ENCODE results near the gene LUC7L3.

Gene LUC7L3

DNA sequence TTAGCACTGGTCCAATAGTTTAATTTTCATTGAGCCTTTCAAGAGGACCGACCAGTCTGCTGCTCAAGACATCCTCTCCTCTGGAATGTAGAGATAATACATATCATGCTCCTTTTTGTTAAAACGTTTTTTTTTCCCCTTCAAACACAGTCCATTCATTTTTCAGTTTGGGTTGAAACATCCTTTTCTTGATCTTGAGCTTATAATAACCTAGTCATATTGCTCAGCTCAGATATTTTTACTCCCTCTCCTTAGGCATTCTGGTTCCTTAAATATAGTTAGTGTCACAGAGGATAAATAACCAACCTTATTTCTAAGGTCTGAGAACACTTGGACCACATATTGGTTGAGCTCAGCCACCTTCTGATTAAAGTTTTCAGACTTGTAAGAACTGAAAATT, 35.1 kb downstream of the LUC7L3 start:
- Histone ChIP-seq H3K9ac (ENCODE audit: insufficient read length, low read depth) (no peak overlapping the region), H3K36me3 (ENCODE audit: insufficient read depth, insufficient read length, low read length) (peaks cover 63% of the 10 kb centered on the region), H3K9me3 (ENCODE audit: insufficient read depth, low read length) (no peaks in the 10 kb centered on the region), H3K4me3 (ENCODE audit: insufficient read length, low read depth) (no peak overlapping the region), H3K27me3 (ENCODE audit: insufficient read depth, insufficient read length) (no peaks in the 10 kb centered on the region), H3K4me1 (ENCODE audit: insufficient read depth, insufficient read length) (peaks cover 6% of the 10 kb centered on the region)
- no peak for DNase-seq (ENCODE audit: low read depth, low spot score)
- TF ChIP-seq YY1 (IDR thresholded peaks at IDR 0.05; ENCODE audit: insufficient read depth, insufficient read length) (no peak), SUZ12 (IDR thresholded peaks at IDR 0.05; ENCODE audit: extremely low read depth, insufficient read depth, insufficient read length) (no peak), ZNF274 (IDR thresholded peaks at IDR 0.05; ENCODE audit: low read depth, low read length) (no peak)

GRCh38 chr17:50758524-50758923, 39.1 kb downstream of the LUC7L3 start:
- no peak for DNase-seq (ENCODE audit: low read depth, low spot score)
- H3K4me1 ChIP-seq (ENCODE audit: insufficient read depth, insufficient read length): peaks cover 6% of the 10 kb centered on the region
- no peaks in the 10 kb centered on the region for H3K27me3 ChIP-seq (ENCODE audit: insufficient read depth, insufficient read length)
- H3K36me3 ChIP-seq (ENCODE audit: insufficient read depth, insufficient read length, low read length): peaks cover 23% of the 10 kb centered on the region
- H3K9me3 ChIP-seq (ENCODE audit: insufficient read depth, low read length): no peaks in the 10 kb centered on the region
- no peak overlapping the region for H3K4me3 ChIP-seq (ENCODE audit: insufficient read length, low read depth)
- TF ChIP-seq ZNF274 (IDR thresholded peaks at IDR 0.05; ENCODE audit: low read depth, low read length) (no peak), YY1 (IDR thresholded peaks at IDR 0.05; ENCODE audit: insufficient read depth, insufficient read length) (no peak), SUZ12 (IDR thresholded peaks at IDR 0.05; ENCODE audit: extremely low read depth, insufficient read depth, insufficient read length) (no peak)
- no peak overlapping the region for H3K9ac ChIP-seq (ENCODE audit: insufficient read length, low read depth)

DNA sequence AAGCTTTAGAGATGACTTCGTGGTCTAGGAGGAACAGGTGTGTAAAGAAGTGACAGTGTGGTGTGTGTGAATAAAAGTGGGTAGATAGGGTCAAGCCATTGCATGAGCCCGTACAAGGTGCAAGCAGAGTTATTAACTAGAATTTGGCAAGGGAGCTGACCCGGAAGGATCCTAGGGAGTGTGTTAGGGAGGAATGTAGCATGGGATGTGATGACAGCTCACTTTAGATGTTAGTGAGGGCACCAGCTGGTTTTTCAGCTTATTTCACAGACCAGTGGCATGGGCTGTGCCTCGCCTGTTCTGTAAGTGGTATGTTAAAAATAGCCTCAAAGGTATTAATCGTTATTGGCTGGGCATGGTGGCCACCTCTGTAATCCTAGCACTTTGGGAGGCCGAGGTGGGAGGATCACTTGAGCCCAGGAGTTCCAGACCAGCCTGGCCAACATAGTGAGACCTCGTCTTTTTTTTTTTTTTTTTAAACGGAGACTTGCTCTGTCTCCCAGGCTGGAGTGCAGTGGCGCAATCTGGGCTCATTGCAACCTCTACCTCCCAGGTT, 39.7 kb downstream of the LUC7L3 start:
- Histone ChIP-seq H3K9me3 (ENCODE audit: insufficient read depth, low read length) (no peaks in the 10 kb centered on the region), H3K9ac (ENCODE audit: insufficient read length, low read depth) (no peak overlapping the region), H3K4me3 (ENCODE audit: insufficient read length, low read depth) (no peak overlapping the region), H3K27me3 (ENCODE audit: insufficient read depth, insufficient read length) (no peaks in the 10 kb centered on the region), H3K4me1 (ENCODE audit: insufficient read depth, insufficient read length) (peaks cover 6% of the 10 kb centered on the region), H3K36me3 (ENCODE audit: insufficient read depth, insufficient read length, low read length) (peaks cover 18% of the 10 kb centered on the region)
- TF ChIP-seq YY1 (IDR thresholded peaks at IDR 0.05; ENCODE audit: insufficient read depth, insufficient read length) (no peak), SUZ12 (IDR thresholded peaks at IDR 0.05; ENCODE audit: extremely low read depth, insufficient read depth, insufficient read length) (no peak), ZNF274 (IDR thresholded peaks at IDR 0.05; ENCODE audit: low read depth, low read length) (no peak)
- DNase-seq (ENCODE audit: low read depth, low spot score): no peak

DNA sequence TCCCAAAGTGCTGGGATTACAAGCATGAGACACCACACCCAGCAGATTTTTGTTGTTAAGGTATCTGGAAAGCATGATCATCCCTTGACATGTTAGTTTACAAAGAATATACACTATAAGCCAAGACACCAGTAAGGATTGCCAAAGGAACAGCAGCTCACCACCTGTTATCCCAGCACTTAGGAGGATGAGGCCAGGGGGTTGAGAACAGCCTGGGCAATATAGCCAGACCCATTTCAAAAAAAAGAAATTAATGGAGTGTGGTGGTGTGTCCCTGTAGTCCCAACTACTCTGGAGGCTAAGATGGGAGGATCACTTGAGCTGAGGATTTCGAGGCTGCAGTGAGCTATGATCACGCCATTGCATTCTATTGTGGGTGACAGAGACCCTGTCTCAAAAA, 42.8 kb downstream of the LUC7L3 start:
- Histone ChIP-seq H3K36me3 (ENCODE audit: insufficient read depth, insufficient read length, low read length) (no peaks in the 10 kb centered on the region), H3K4me3 (ENCODE audit: insufficient read length, low read depth) (no peak overlapping the region), H3K9ac (ENCODE audit: insufficient read length, low read depth) (no peak overlapping the region), H3K27me3 (ENCODE audit: insufficient read depth, insufficient read length) (no peaks in the 10 kb centered on the region), H3K4me1 (ENCODE audit: insufficient read depth, insufficient read length) (no peaks in the 10 kb centered on the region), H3K9me3 (ENCODE audit: insufficient read depth, low read length) (no peaks in the 10 kb centered on the region)
- TF ChIP-seq ZNF274 (IDR thresholded peaks at IDR 0.05; ENCODE audit: low read depth, low read length): no peak
- no peak for TF ChIP-seq SUZ12 (IDR thresholded peaks at IDR 0.05; ENCODE audit: extremely low read depth, insufficient read depth, insufficient read length)
- no peak for TF ChIP-seq YY1 (IDR thresholded peaks at IDR 0.05; ENCODE audit: insufficient read depth, insufficient read length)
- no peak for DNase-seq (ENCODE audit: low read depth, low spot score)

DNA sequence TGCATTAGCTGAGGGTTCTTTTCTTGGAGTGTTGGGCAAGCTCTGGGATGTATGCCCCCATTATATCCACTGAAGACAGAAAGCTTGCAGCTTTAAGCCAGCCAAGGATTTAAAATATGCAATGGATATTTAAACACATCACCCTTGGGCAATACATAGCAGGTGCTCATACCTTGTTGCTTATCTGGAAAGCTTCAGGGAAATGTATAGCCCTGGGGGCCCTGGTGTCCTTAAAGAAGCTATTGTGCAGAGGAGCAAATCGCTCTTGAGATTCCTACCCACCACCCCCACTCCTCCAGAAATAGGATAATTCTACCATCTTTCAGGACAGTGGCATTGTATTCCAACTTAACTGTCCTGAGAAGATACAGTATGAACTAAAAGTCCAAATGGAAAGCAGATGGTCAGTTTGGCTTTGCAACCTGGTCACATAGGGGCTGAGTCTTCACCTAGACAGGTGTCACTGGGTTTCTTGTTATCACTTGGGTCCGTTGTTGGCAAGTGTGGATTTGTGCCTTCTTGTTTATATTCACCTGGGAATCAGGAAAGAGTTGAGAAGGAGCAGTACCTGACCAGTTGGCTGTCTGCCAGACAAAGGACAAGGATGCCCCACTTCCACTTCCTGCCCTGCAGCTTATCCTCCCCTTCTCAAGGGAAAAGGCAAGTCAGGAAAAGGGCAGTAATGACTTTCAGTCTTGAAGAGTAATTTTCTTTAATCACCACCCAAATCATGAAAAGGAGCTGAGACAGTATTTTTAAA, 44.5 kb downstream of the LUC7L3 start:
- Histone ChIP-seq H3K4me3 (ENCODE audit: insufficient read length, low read depth) (no peak overlapping the region), H3K4me1 (ENCODE audit: insufficient read depth, insufficient read length) (peaks cover 3% of the 10 kb centered on the region), H3K9me3 (ENCODE audit: insufficient read depth, low read length) (no peaks in the 10 kb centered on the region), H3K27me3 (ENCODE audit: insufficient read depth, insufficient read length) (no peaks in the 10 kb centered on the region), H3K9ac (ENCODE audit: insufficient read length, low read depth) (no peak overlapping the region), H3K36me3 (ENCODE audit: insufficient read depth, insufficient read length, low read length) (no peaks in the 10 kb centered on the region)
- TF ChIP-seq YY1 (IDR thresholded peaks at IDR 0.05; ENCODE audit: insufficient read depth, insufficient read length) (no peak), ZNF274 (IDR thresholded peaks at IDR 0.05; ENCODE audit: low read depth, low read length) (no peak)
- DNase-seq (ENCODE audit: low read depth, low spot score): no peak

GRCh38 chr17:50764734-50765149, 45.3 kb downstream of the LUC7L3 start:
- no peaks in the 10 kb centered on the region for H3K27me3 ChIP-seq (ENCODE audit: insufficient read depth, insufficient read length)
- H3K4me3 ChIP-seq (ENCODE audit: insufficient read length, low read depth): no peak overlapping the region
- H3K9ac ChIP-seq (ENCODE audit: insufficient read length, low read depth): no peak overlapping the region
- H3K36me3 ChIP-seq (ENCODE audit: insufficient read depth, insufficient read length, low read length): no peaks in the 10 kb centered on the region
- no peak for TF ChIP-seq SUZ12 (IDR thresholded peaks at IDR 0.05; ENCODE audit: extremely low read depth, insufficient read depth, insufficient read length)
- TF ChIP-seq ZNF274 (IDR thresholded peaks at IDR 0.05; ENCODE audit: low read depth, low read length): no peak
- no peak for TF ChIP-seq YY1 (IDR thresholded peaks at IDR 0.05; ENCODE audit: insufficient read depth, insufficient read length)
- peaks cover 3% of the 10 kb centered on the region for H3K4me1 ChIP-seq (ENCODE audit: insufficient read depth, insufficient read length)
- no peak for DNase-seq (ENCODE audit: low read depth, low spot score)
- no peaks in the 10 kb centered on the region for H3K9me3 ChIP-seq (ENCODE audit: insufficient read depth, low read length)

- TF ChIP-seq ZNF274 (IDR thresholded peaks at IDR 0.05; ENCODE audit: low read depth, low read length) (no peak), YY1 (IDR thresholded peaks at IDR 0.05; ENCODE audit: insufficient read depth, insufficient read length) (no peak), SUZ12 (IDR thresholded peaks at IDR 0.05; ENCODE audit: extremely low read depth, insufficient read depth, insufficient read length) (no peak)
- Histone ChIP-seq H3K4me1 (ENCODE audit: insufficient read depth, insufficient read length) (peaks cover 3% of the 10 kb centered on the region), H3K9me3 (ENCODE audit: insufficient read depth, low read length) (no peaks in the 10 kb centered on the region), H3K36me3 (ENCODE audit: insufficient read depth, insufficient read length, low read length) (no peaks in the 10 kb centered on the region), H3K4me3 (ENCODE audit: insufficient read length, low read depth) (no peak overlapping the region), H3K27me3 (ENCODE audit: insufficient read depth, insufficient read length) (no peaks in the 10 kb centered on the region), H3K9ac (ENCODE audit: insufficient read length, low read depth) (no peak overlapping the region)
- no peak for DNase-seq (ENCODE audit: low read depth, low spot score)
These were observed 46.2 kb downstream of the LUC7L3 start for GRCh38 chr17:50765454-50766221.
